GM18867 (cell line): ENCODE data around the gene SEPTIN7.

ENCODE experiments used
- ATAC-seq: cut with Tn5 transposase; IDR thresholded peaks from one replicate; pipeline ENCODE4 v1.9.1; 2021; ENCODE audit warnings: mild to moderate bottlenecking, moderate library complexity; ENCODE audit not compliant: unreplicated experiment

The SEPTIN7 gene

GRCh38 chr7:35826751-35827150 is 25.9 kb downstream of the SEPTIN7 start:
- ATAC-seq: no peak

- ATAC-seq: no peak
Measured at GRCh38 chr7:35828817-35829216, 28.0 kb downstream of the SEPTIN7 start.

- no peak for ATAC-seq
Measured at GRCh38 chr7:35831208-35831607, 30.4 kb downstream of the SEPTIN7 start.

GRCh38 chr7:35839860-35840854 is 39.3 kb downstream of the SEPTIN7 start:
- ATAC-seq: no peak

- ATAC-seq: no peak
Measured at GRCh38 chr7:35846816-35847412, 46.1 kb downstream of the SEPTIN7 start.

- ATAC-seq: no peak
Measured at GRCh38 chr7:35848725-35849124, 47.9 kb downstream of the SEPTIN7 start.

GRCh38 chr7:35849158-35849831 is 48.4 kb downstream of the SEPTIN7 start:
- ATAC-seq: no peak

GRCh38 chr7:35849954-35850353 is 49.1 kb downstream of the SEPTIN7 start:
- no peak for ATAC-seq
